Gastrocnemius medialis (tissue), 4 donors: ENCODE measurements around the gene ARRB1. TPM values are rescaled to one million over a fixed set of nuclear protein-coding genes. Genes with fewer than 3 reads are reported as not detected.

Experiments used
- ATAC-seq, 2 donors: fragments of 150-250 bp; one replicate each; pipeline ENCODE4 v1.9.1; 2016
- DNase-seq, 2 donors: peaks; one replicate each; pipeline ENCODE4 v3.0.0-alpha.2; 2019
- H3K27ac ChIP-seq, 4 donors: fragments of 200-600 bp; sonication (generic); 1 replicate in 1 of 4; 2 replicates in 3 of 4; pipeline ENCODE4 v1.5.1; 2016 to 2018; ENCODE audit warnings: mild to moderate bottlenecking in 2 of 4, moderate library complexity in 1 of 4
- H3K27me3 ChIP-seq, 3 donors: fragments of 200-600 bp; sonication (generic) in 2 of 3; 1 replicate in 1 of 3; 2 replicates in 2 of 3; pipeline versions ENCODE4 v1.5.1 to v1.6.0; 2016 to 2019; ENCODE audit warnings: mild to moderate bottlenecking in 1 of 3, moderate library complexity in 1 of 3
- H3K36me3 ChIP-seq, 2 donors: fragments of 200-600 bp; sonication (generic) in 1 of 2; one replicate each; pipeline ENCODE4 v1.5.1; 2017 to 2018
- H3K4me1 ChIP-seq, 2 donors: fragments of 200-600 bp; sonication (generic) in 1 of 2; one replicate each; pipeline ENCODE4 v1.5.1; 2016 to 2017; ENCODE audit warnings: mild to moderate bottlenecking in 2 of 2
- H3K4me3 ChIP-seq, 4 donors: fragments of 200-600 bp; sonication (generic) in 3 of 4; 1 replicate in 1 of 4; 2 replicates in 3 of 4; pipeline ENCODE4 v1.5.1; 2016 to 2019; ENCODE audit warnings: mild to moderate bottlenecking in 2 of 4
- H3K9me3 ChIP-seq, 3 donors: fragments of 200-600 bp; sonication (generic) in 2 of 3; 1 replicate in 1 of 3; 2 replicates in 2 of 3; pipeline ENCODE4 v1.5.1; 2016 to 2019
- CTCF ChIP-seq, 5 experiments: fragments of 450-650 bp in 3 of 5; fragments of 200-600 bp in 2 of 5; sonication (generic) in 2 of 5; IDR thresholded peaks in 4 of 5; conservative IDR thresholded peaks in 1 of 5; 1 replicate in 4 of 5; 2 replicates in 1 of 5; pipeline ENCODE4 v1.5.1; 2016 to 2019; ENCODE audit warnings: antibody characterized with exemption in 5 of 5, mild to moderate bottlenecking in 3 of 5, moderate library complexity in 3 of 5
- POLR2A ChIP-seq, 2 donors: fragments of 450-650 bp; IDR thresholded peaks; one replicate each; pipeline ENCODE4 v1.6.1; 2017; ENCODE audit warnings: antibody characterized with exemption in 2 of 2, mild to moderate bottlenecking in 2 of 2, moderate library complexity in 2 of 2
- in situ Hi-C, 4 donors: fragments of 200-750 bp; cut with MboI; loops; one replicate each; pipeline versions ENCODE4 v1.15.0 to v1.8.0; 2017; ENCODE audit warnings: low sequenced_read_pairs in 4 of 4
- intact Hi-C: fragments of 100-400 bp; cut with DNase I; formaldehyde crosslinking; loops from one replicate; pipeline ENCODE4 v1.15.1; 2023; ENCODE audit warnings: low total_unique reads
- microRNA counts, 2 donors: library from miRNA; unstranded; fragments of <30 nt; microRNA quantifications; one replicate each; lab custom pipeline; 2016
- microRNA-seq, 2 donors: library from miRNA; unstranded; fragments of <30 nt; microRNA quantifications; one replicate each; pipeline ENCODE4, GENCODE V29; 2016; ENCODE audit warnings: borderline replicate concordance in 2 of 2
- total RNA-seq, 4 donors: library from RNA; depleted of rRNA; stranded (reverse); fragments of >200 nt; gene quantifications; one replicate each; pipeline versions ENCODE4 v1.1.0 to v1.2.3, GENCODE V29; 2016

Gene ARRB1
- total RNA-seq, 4 donors from 2014 or later = 4.3 to 11.8 (median 5.4) TPM

GRCh38 chr11:75223954-75224643 lies 127.4 kb downstream of the ARRB1 start:
- TF ChIP-seq CTCF (IDR thresholded peaks at IDR 0.05 in 4 of 5, conservative IDR thresholded peaks at IDR 0.05 in 1 of 5) (no peak), POLR2A (IDR thresholded peaks at IDR 0.05) (no peak)
- no peaks in the 10 kb centered on the region for H3K36me3 ChIP-seq
- no peak for DNase-seq
- no peaks in the 10 kb centered on the region for H3K9me3 ChIP-seq
- no peak overlapping the region for H3K27ac ChIP-seq
- in situ Hi-C loops (no loop called here), intact Hi-C loops (no loop called here)
- H3K4me1 ChIP-seq = no peaks in the 10 kb centered on the region
- ATAC-seq = no peak
- no peak overlapping the region for H3K4me3 ChIP-seq
- no peaks in the 10 kb centered on the region for H3K27me3 ChIP-seq

DNA sequence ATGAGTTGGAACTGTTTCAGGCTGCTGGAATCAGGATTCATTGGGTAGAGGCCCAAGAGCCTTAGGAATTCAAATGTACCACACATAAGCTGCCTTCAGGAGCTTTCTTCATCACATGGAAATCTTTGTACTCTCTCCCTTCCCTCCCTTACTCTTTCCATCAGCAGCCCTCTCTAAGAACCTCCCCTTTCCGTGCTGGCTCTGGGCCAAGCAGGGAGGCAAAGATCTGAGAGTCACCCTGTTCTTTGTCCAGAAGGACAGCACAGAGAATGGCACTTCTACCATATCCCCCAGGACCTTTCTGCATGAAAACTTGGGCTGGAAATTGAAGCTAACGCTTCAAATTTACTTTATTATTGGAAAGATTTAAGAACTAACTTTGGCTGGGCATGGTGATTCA lies 131.6 kb downstream of the ARRB1 start:
- in situ Hi-C loops = no loop called here
- no peak for TF ChIP-seq POLR2A (IDR thresholded peaks at IDR 0.05)
- no peak for TF ChIP-seq CTCF (IDR thresholded peaks at IDR 0.05 in 4 of 5, conservative IDR thresholded peaks at IDR 0.05 in 1 of 5)
- ATAC-seq (no peak), DNase-seq (no peak)
- no peak overlapping the region for H3K4me3 ChIP-seq
- no peaks in the 10 kb centered on the region for H3K27me3 ChIP-seq
- no peaks in the 10 kb centered on the region for H3K9me3 ChIP-seq
- H3K27ac ChIP-seq = no peak overlapping the region
- H3K4me1 ChIP-seq = no peaks in the 10 kb centered on the region
- H3K36me3 ChIP-seq = no peaks in the 10 kb centered on the region
- intact Hi-C loops = no loop called here

- H3K36me3 ChIP-seq = no peaks in the 10 kb centered on the region
- H3K9me3 ChIP-seq = no peaks in the 10 kb centered on the region
- no peaks in the 10 kb centered on the region for H3K27me3 ChIP-seq
- H3K4me1 ChIP-seq = no peaks in the 10 kb centered on the region
- no peak overlapping the region for H3K4me3 ChIP-seq
- no peak for ATAC-seq
- intact Hi-C loops (no loop called here), in situ Hi-C loops (no loop called here)
- TF ChIP-seq CTCF (IDR thresholded peaks at IDR 0.05 in 4 of 5, conservative IDR thresholded peaks at IDR 0.05 in 1 of 5) (no peak), POLR2A (IDR thresholded peaks at IDR 0.05) (no peak)
- DNase-seq = no peak
- H3K27ac ChIP-seq = no peak overlapping the region
These were observed 136.6 kb downstream of the ARRB1 start for GRCh38 chr11:75214843-75215242.

DNA sequence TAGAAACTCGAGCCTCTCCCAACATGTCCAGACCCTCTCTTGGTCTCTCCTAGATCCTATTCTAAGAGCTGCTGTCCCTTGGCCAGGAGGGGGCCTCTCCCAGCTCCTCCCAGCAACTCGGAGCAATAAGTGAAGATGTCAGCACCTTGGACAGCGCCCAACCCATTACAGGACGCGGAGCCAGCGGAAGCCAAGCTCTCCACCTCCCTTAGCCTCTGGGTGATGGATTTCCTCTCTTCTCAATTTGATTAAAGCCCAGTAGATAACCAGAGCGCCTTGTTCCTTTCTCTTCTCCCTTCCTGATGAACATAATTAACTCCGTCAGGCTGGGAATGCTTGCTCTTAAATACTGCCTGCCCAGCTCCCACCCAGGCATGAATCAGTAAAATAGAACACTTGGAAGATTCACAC lies 137.0 kb downstream of the ARRB1 start:
- ATAC-seq = no peak
- Histone ChIP-seq H3K4me1 (no peaks in the 10 kb centered on the region), H3K27me3 (no peaks in the 10 kb centered on the region), H3K4me3 (no peak overlapping the region), H3K27ac (no peak overlapping the region), H3K9me3 (no peaks in the 10 kb centered on the region), H3K36me3 (no peaks in the 10 kb centered on the region)
- intact Hi-C loops (no loop called here), in situ Hi-C loops (no loop called here)
- no peak for DNase-seq
- TF ChIP-seq POLR2A (IDR thresholded peaks at IDR 0.05) = no peak
- no peak for TF ChIP-seq CTCF (IDR thresholded peaks at IDR 0.05 in 4 of 5, conservative IDR thresholded peaks at IDR 0.05 in 1 of 5)

MicroRNA genes within 50 kb of the gene (microRNA counts, 767-probe panel; counts per million panel counts)
- 356 to 448 counts per million in 2 donors for microRNA hsa-miR-326 (lab: Ali Mortazavi, UCI)

Small RNAs within 50 kb of the gene (microRNA-seq; reads per million reads assigned to microRNA genes)
- gene MIR326 = 1.2 to 1.7 reads per million in 2 donors

Other genes with a start within 250 kb of the ARRB1 start
- gene SLCO2B1, start 200.6 kb downstream of the ARRB1 start, total RNA-seq = 10 to 100 TPM in 1 of 4 donors, 1 to 10 TPM in 3; 1.9 to 17.6 (median 5.0) TPM
- gene TPBGL, start 110.9 kb downstream of the ARRB1 start, total RNA-seq = not detected
- 100 to 1,000 TPM; 572 to 979 (median 746) TPM for gene RPS3, start 47.9 kb upstream of the ARRB1 start, total RNA-seq
- gene KLHL35, start 81.5 kb upstream of the ARRB1 start, total RNA-seq = 1 to 10 TPM in 2 of 4 donors, under 1 TPM in 1, not detected in 1; 0.53 to 1.8 (median 1.0) TPM
- gene GDPD5, start 174.3 kb upstream of the ARRB1 start, total RNA-seq = 10 to 100 TPM in 3 of 4 donors, 1 to 10 TPM in 1; 5.6 to 12.6 (median 11.2) TPM
- 10 to 100 TPM; 18.5 to 42.4 (median 34.8) TPM for gene SERPINH1, start 210.6 kb upstream of the ARRB1 start, total RNA-seq